Effector memory CD8-positive, alpha-beta T cell (primary cell): ENCODE measurements around the gene PCDHB6.
A peak's percentile ranks its signal among the peaks of the same experiment; 100 is the strongest.
"Not testable (repeated sequence)": the region's sequence is repeated elsewhere in the genome, so short reads cannot be mapped to it uniquely, and the experiment has no call there.

ENCODE experiments used
- ATAC-seq: fragments of 150-1000 bp; cut with Tn5 transposase; replicated peaks from 2 replicates; pipeline ENCODE4 v1.10.0; 2021; ENCODE audit warnings: mild to moderate bottlenecking, moderate library complexity
- DNase-seq, 3 experiments: peaks; one replicate each; pipeline ENCODE4 v3.0.0; 2021
- H3K27ac Mint-ChIP-seq, 2 donors: one replicate each; pipeline ENCODE4 v1.8.0; 2022; ENCODE audit warnings: mild to moderate bottlenecking in 2 of 2, mixed read lengths in 2 of 2, moderate library complexity in 2 of 2
- H3K27me3 Mint-ChIP-seq, 2 donors: one replicate each; pipeline ENCODE4 v1.8.0; 2022; ENCODE audit warnings: mixed read lengths in 2 of 2
- H3K36me3 Mint-ChIP-seq: one replicate; pipeline ENCODE4 v1.8.0; 2022; ENCODE audit warnings: mild to moderate bottlenecking, moderate library complexity, mixed read lengths; ENCODE audit not compliant: insufficient read depth
- H3K4me1 Mint-ChIP-seq, 2 donors: one replicate each; pipeline ENCODE4 v1.8.0; 2022; ENCODE audit warnings: low read depth in 2 of 2, mixed read lengths in 2 of 2
- H3K4me3 Mint-ChIP-seq, 2 donors: one replicate each; pipeline ENCODE4 v1.8.0; 2022; ENCODE audit warnings: mild to moderate bottlenecking in 2 of 2, mixed read lengths in 2 of 2, moderate library complexity in 2 of 2
- H3K9me3 Mint-ChIP-seq, 2 donors: one replicate each; pipeline ENCODE4 v1.8.0; 2022; ENCODE audit warnings: mixed read lengths in 2 of 2

Gene PCDHB6

DNA sequence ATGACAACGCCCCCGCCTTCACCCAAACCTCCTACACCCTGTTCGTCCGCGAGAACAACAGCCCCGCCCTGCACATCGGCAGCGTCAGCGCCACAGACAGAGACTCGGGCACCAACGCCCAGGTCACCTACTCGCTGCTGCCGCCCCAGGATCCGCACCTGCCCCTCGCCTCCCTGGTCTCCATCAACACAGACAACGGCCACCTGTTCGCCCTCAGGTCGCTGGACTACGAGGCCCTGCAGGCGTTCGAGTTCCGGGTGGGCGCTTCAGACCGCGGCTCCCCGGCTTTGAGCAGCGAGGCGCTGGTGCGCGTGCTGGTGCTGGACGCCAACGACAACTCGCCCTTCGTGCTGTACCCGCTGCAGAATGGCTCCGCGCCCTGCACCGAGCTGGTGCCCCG, 29.5 kb downstream of the PCDHB6 start:
- not testable (repeated sequence) for H3K36me3 Mint-ChIP-seq, DNase-seq, H3K4me3 Mint-ChIP-seq, H3K27ac Mint-ChIP-seq, H3K4me1 Mint-ChIP-seq, H3K9me3 Mint-ChIP-seq, ATAC-seq
- H3K27me3 Mint-ChIP-seq = peaks cover 22 to 29% of the 10 kb centered on the region in 2 donors

DNA sequence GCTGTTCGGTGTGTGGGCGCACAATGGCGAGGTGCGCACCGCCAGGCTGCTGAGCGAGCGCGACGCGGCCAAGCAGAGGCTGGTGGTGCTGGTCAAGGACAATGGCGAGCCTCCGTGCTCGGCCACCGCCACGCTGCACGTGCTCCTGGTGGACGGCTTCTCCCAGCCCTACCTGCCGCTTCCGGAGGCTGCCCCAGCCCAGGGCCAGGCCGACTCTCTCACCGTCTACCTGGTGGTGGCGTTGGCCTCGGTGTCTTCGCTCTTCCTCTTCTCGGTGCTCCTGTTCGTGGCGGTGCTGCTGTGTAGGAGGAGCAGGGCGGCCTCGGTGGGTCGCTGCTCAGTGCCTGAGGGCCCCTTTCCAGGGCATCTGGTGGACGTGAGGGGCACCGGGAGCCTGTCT, 30.0 kb downstream of the PCDHB6 start:
- H3K4me1 Mint-ChIP-seq, H3K36me3 Mint-ChIP-seq, DNase-seq, ATAC-seq, H3K4me3 Mint-ChIP-seq, H3K9me3 Mint-ChIP-seq, H3K27ac Mint-ChIP-seq: not testable (repeated sequence)
- H3K27me3 Mint-ChIP-seq = peaks cover 27 to 34% of the 10 kb centered on the region in 2 donors

DNA sequence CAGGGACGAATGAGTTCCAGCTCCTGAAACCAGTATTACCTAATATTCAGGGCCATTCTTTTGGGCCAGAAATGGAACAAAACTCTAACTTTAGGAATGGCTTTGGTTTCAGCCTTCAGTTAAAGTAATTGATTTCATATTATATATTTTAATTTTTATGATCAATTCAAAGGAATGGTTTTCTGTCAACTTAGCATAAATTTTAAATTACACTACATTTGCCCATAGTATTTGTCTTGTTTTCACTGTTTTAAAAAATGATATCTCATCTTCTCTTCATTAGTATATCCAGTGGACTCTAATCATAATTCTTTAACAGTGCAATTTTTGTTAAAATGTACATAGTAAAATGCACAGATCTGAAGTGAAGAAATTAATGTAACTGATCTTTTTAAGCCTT, 30.5 kb downstream of the PCDHB6 start:
- H3K9me3 Mint-ChIP-seq = peaks cover 0 to 1% of the 10 kb centered on the region in 2 donors
- ATAC-seq = no peak
- DNase-seq = no peak
- H3K27me3 Mint-ChIP-seq = peaks cover 32 to 38% of the 10 kb centered on the region in 2 donors
- H3K36me3 Mint-ChIP-seq = no peaks in the 10 kb centered on the region
- no peak overlapping the region for H3K27ac Mint-ChIP-seq
- H3K4me1 Mint-ChIP-seq = no peaks in the 10 kb centered on the region
- H3K4me3 Mint-ChIP-seq = no peak overlapping the region

DNA sequence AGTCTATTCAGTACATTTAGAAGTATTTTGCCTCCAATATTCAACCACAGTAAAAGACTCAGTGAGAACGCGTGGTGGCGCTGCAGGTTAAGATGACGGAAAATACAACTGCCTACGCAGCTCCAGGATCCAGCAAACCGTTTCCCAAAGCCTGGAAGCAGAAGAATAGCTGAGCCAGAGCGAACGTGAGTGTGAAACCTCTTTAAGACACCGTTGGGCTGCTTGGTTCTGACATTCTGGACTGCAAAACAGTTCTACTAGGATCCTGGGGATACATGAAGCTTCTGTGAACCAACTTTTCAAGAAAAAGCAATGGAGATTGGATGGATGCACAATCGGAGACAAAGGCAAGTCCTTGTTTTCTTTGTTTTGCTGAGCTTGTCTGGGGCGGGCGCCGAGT, 32.4 kb downstream of the PCDHB6 start, which contains the start of gene PCDHB16:
PCDHB16 (plus strand) TSS at position 140 of the 400 bp plus-strand sequence; CDS start at position 313, 173 bp downstream.
- DNase-seq (no peak), ATAC-seq (no peak)
- peaks cover 32 to 53% of the 10 kb centered on the region in 2 donors for H3K27me3 Mint-ChIP-seq
- H3K9me3 Mint-ChIP-seq = peaks cover 0 to 1% of the 10 kb centered on the region in 2 donors
- H3K36me3 Mint-ChIP-seq = no peaks in the 10 kb centered on the region
- H3K27ac Mint-ChIP-seq = no peak within 1 kb of the TSS
- peaks cover 5% of the 10 kb centered on the region in 2 donors for H3K4me1 Mint-ChIP-seq
- no peak within 1 kb of the TSS for H3K4me3 Mint-ChIP-seq

DNA sequence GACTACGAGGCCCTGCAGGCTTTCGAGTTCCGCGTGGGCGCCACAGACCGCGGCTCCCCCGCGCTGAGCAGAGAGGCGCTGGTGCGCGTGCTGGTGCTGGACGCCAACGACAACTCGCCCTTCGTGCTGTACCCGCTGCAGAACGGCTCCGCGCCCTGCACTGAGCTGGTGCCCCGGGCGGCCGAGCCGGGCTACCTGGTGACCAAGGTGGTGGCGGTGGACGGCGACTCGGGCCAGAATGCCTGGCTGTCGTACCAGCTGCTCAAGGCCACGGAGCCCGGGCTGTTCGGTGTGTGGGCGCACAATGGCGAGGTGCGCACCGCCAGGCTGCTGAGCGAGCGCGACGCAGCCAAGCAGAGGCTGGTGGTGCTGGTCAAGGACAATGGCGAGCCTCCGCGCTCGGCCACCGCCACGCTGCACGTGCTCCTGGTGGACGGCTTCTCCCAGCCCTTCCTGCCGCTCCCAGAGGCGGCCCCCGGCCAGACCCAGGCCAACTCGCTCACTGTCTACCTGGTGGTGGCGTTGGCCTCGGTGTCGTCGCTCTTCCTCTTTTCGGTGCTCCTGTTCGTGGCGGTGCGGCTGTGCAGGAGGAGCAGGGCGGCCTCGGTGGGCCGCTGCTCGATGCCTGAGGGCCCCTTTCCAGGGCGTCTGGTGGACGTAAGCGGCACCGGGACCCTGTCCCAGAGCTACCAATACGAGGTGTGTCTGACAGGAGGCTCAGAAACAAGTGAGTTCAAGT, 34.4 kb downstream of the PCDHB6 start:
- H3K36me3 Mint-ChIP-seq, DNase-seq, H3K4me3 Mint-ChIP-seq, H3K9me3 Mint-ChIP-seq, H3K4me1 Mint-ChIP-seq, ATAC-seq, H3K27ac Mint-ChIP-seq: not testable (repeated sequence)
- peaks cover 45 to 67% of the 10 kb centered on the region in 2 donors for H3K27me3 Mint-ChIP-seq

DNA sequence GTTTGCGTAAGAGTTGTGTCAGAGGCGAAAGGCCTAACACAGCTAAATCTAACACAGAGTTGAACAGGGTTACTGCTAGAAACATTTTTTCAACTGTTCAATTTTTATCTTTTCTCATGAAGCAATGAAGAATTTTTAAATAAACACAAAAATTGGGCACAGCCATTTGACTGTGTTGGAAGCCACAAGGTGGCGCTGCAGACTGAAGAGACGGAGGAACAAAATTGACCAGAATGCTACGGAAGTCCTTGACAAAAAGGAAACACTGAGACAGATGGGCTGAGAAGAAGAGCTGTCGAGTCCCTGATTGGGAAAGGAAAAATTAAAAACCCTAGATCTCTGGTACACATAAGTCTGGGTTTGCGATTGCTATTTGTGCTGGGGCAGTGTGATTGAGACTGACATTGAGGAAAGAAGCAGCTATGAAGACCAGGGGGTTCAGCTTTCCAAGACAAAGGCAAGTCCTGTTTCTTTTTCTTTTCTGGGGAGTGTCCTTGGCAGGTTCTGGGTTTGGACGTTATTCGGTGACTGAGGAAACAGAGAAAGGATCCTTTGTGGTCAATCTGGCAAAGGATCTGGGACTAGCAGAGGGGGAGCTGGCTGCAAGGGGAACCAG, 37.1 kb downstream of the PCDHB6 start, which contains the start of gene PCDHB9:
PCDHB9 (plus strand) TSS at position 265 of the 616 bp plus-strand sequence; CDS start at position 423, 158 bp downstream.
- Mint-ChIP-seq H3K4me1 (peaks cover 8% of the 10 kb centered on the region in 2 donors), H3K4me3 (peak within 1 kb of the TSS; percentile 46 to 60), H3K9me3 (peaks cover 0 to 1% of the 10 kb centered on the region in 2 donors), H3K27me3 (peaks cover 54 to 80% of the 10 kb centered on the region in 2 donors), H3K27ac (no peak within 1 kb of the TSS), H3K36me3 (no peaks in the 10 kb centered on the region)
- ATAC-seq = peak; percentile 42
- DNase-seq = peak in 2 of 3 experiments; percentile 12 to 14

DNA sequence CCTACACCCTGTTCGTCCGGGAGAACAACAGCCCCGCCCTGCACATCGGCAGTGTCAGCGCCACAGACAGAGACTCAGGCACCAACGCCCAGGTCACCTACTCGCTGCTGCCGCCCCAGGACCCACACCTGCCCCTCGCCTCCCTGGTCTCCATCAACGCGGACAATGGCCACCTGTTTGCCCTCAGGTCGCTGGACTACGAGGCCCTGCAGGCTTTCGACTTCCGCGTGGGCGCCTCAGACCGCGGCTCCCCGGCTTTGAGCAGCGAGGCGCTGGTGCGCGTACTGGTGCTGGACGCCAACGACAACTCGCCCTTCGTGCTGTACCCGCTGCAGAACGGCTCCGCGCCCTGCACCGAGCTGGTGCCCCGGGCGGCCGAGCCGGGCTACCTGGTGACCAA, 38.8 kb downstream of the PCDHB6 start:
- not testable (repeated sequence) for H3K36me3 Mint-ChIP-seq, H3K27ac Mint-ChIP-seq, ATAC-seq, DNase-seq, H3K9me3 Mint-ChIP-seq, H3K4me3 Mint-ChIP-seq
- H3K27me3 Mint-ChIP-seq = peaks cover 48 to 77% of the 10 kb centered on the region in 2 donors
- H3K4me1 Mint-ChIP-seq = peaks cover 10 to 11% of the 10 kb centered on the region in 2 donors

DNA sequence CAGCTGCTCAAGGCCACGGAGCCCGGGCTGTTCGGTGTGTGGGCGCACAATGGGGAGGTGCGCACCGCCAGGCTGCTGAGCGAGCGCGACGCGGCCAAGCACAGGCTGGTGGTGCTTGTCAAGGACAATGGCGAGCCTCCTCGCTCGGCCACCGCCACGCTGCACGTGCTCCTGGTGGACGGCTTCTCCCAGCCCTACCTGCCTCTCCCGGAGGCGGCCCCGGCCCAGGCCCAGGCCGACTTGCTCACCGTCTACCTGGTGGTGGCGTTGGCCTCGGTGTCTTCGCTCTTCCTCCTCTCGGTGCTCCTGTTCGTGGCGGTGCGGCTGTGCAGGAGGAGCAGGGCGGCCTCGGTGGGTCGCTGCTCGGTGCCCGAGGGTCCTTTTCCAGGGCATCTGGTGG, 39.3 kb downstream of the PCDHB6 start:
- H3K36me3 Mint-ChIP-seq, H3K27ac Mint-ChIP-seq, DNase-seq, H3K9me3 Mint-ChIP-seq, H3K4me3 Mint-ChIP-seq, ATAC-seq: not testable (repeated sequence)
- Mint-ChIP-seq H3K4me1 (peaks cover 10 to 11% of the 10 kb centered on the region in 2 donors), H3K27me3 (peaks cover 48 to 76% of the 10 kb centered on the region in 2 donors)

DNA sequence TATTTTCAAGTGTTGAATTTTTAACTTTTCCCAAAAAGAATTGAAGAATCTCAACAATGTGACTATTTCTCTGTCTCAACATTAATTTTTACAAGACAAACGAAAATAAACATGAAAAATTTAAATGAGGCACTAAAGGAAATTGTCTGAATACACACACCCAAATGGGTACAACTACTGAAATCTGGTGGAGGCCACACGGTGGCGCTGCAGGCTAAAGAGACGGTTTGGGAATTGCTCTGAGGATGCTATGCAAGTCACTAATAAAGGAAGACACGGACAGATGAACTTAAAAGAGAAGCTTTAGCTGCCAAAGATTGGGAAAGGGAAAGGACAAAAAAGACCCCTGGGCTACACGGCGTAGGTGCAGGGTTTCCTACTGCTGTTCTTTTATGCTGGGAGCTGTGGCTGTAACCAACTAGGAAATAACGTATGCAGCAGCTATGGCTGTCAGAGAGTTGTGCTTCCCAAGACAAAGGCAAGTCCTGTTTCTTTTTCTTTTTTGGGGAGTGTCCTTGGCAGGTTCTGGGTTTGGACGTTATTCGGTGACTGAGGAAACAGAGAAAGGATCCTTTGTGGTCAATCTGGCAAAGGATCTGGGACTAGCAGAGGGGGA, 42.4 kb downstream of the PCDHB6 start, which contains the start of gene PCDHB10:
PCDHB10 (plus strand) TSS at position 244 of the 616 bp plus-strand sequence; CDS start at position 444, 200 bp downstream.
- Mint-ChIP-seq H3K9me3 (no peaks in the 10 kb centered on the region), H3K27ac (no peak within 1 kb of the TSS), H3K36me3 (peaks cover 2% of the 10 kb centered on the region), H3K4me1 (peaks cover 5 to 6% of the 10 kb centered on the region in 2 donors), H3K4me3 (no peak within 1 kb of the TSS), H3K27me3 (peaks cover 46 to 61% of the 10 kb centered on the region in 2 donors)
- DNase-seq (no peak), ATAC-seq (no peak)

DNA sequence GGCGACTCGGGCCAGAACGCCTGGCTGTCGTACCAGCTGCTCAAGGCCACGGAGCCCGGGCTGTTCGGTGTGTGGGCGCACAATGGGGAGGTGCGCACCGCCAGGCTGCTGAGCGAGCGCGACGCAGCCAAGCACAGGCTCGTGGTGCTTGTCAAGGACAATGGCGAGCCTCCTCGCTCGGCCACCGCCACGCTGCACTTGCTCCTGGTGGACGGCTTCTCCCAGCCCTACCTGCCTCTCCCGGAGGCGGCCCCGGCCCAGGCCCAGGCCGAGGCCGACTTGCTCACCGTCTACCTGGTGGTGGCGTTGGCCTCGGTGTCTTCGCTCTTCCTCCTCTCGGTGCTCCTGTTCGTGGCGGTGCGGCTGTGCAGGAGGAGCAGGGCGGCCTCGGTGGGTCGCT, 44.5 kb downstream of the PCDHB6 start:
- H3K9me3 Mint-ChIP-seq, ATAC-seq, H3K36me3 Mint-ChIP-seq, H3K27ac Mint-ChIP-seq, H3K4me1 Mint-ChIP-seq, DNase-seq, H3K4me3 Mint-ChIP-seq: not testable (repeated sequence)
- peaks cover 51 to 67% of the 10 kb centered on the region in 2 donors for H3K27me3 Mint-ChIP-seq

DNA sequence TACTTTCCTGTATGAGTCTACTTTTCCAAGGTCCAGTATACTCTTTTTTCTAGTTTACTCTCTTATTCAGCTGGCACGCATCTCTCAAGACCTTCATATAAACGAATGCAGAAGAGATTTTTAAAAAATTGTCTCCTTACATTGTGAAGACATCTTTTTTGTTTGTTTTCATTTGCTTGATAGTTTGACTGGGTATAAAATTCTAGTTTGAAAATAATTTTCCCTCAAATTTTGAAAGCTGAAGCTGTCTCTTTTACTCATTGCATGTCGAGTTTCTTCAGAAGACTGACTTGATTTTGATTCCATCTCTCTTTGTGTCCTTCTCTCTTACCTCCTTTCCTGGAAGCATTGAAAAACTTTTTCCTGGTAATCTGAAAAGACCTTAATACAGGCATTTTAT, 46.5 kb downstream of the PCDHB6 start:
- ATAC-seq (no peak), DNase-seq (no peak)
- H3K4me1 Mint-ChIP-seq = peaks cover 2 to 3% of the 10 kb centered on the region in 2 donors
- H3K27me3 Mint-ChIP-seq = peaks cover 46 to 69% of the 10 kb centered on the region in 2 donors
- H3K9me3 Mint-ChIP-seq = no peaks in the 10 kb centered on the region
- peaks cover 2% of the 10 kb centered on the region for H3K36me3 Mint-ChIP-seq
- H3K27ac Mint-ChIP-seq = no peak overlapping the region
- H3K4me3 Mint-ChIP-seq = no peak overlapping the region

DNA sequence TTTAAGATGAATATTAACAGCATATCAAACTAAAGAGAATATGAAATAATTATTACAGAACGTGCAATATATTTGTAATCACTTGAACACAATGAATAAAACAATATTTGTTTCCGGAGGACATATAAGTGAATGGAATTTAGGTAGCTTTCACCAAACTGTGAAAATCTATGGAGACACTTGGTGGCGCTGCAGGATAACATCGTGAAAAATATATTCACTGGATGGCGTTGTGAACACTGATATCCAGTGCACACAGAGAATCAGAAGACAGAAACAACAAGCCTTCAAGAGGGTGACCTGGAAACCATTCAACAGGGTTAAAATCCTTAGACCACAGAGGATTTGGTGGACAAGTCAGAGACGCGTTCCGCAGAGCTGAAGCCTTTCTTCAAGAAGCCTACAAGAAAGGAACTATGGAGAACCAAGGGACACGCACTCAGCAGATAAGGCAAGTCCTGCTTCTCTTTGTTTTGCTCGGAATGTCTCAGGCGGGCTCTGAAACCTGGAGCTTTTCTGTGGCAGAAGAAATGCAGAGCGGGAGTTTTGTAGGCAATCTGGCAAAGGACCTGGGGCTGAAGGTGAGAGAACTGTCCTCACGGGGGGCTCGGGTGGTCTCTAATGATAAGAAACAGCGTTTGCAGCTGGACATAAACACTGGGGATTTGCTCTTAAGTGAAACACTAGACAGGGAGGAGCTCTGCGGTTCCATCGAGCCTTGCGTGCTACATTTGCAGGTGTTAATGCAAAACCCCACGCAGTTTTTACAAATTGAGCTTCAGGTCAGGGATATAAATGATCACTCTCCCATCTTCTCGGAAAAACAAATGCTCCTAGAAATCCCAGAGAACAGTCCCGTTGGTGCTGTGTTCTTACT, 49.7 kb downstream of the PCDHB6 start, which contains the start of gene PCDHB11:
PCDHB11 (plus strand) TSS at position 269 of the 877 bp plus-strand sequence; CDS start at position 417, 148 bp downstream.
- Mint-ChIP-seq H3K27ac (no peak within 1 kb of the TSS), H3K9me3 (no peaks in the 10 kb centered on the region), H3K4me3 (no peak within 1 kb of the TSS), H3K27me3 (peaks cover 41 to 56% of the 10 kb centered on the region in 2 donors), H3K36me3 (peaks cover 3% of the 10 kb centered on the region), H3K4me1 (no peaks in the 10 kb centered on the region)
- DNase-seq (no peak), ATAC-seq (no peak)
